Cortex of kidney (tissue), 1 donor: ENCODE results near the gene CSMD2.

Experiments used
- DNase-seq: peaks from one replicate; lab custom pipeline; 2025; lab: John Stamatoyannopoulos, UW

The CSMD2 gene

GRCh38 chr1:33753087-33753856 is 411.8 kb downstream of the CSMD2 start:
- no peak for DNase-seq

- no peak for DNase-seq
Observed at GRCh38 chr1:33745942-33746341, 419.1 kb downstream of the CSMD2 start.

- DNase-seq, result no peak
Observed at GRCh38 chr1:33743221-33743998, 421.6 kb downstream of the CSMD2 start.

GRCh38 chr1:33742663-33743062 is 422.4 kb downstream of the CSMD2 start:
- no peak for DNase-seq

- no peak for DNase-seq
Observed at GRCh38 chr1:33741749-33742148, 423.3 kb downstream of the CSMD2 start.

GRCh38 chr1:33740040-33740744 is 424.8 kb downstream of the CSMD2 start:
- DNase-seq, result no peak

GRCh38 chr1:33738976-33739375 is 426.1 kb downstream of the CSMD2 start:
- DNase-seq, result no peak

- no peak for DNase-seq
Observed at GRCh38 chr1:33738536-33738935, 426.5 kb downstream of the CSMD2 start.

GRCh38 chr1:33736496-33736895 is 428.5 kb downstream of the CSMD2 start:
- no peak for DNase-seq

GRCh38 chr1:33735624-33736023 is 429.4 kb downstream of the CSMD2 start:
- no peak for DNase-seq

- DNase-seq, result no peak
Observed at GRCh38 chr1:33727310-33727709, 437.7 kb downstream of the CSMD2 start.

- no peak for DNase-seq
Observed at GRCh38 chr1:33726274-33726804, 438.7 kb downstream of the CSMD2 start.

- no peak for DNase-seq
Observed at GRCh38 chr1:33725556-33726160, 439.4 kb downstream of the CSMD2 start.

- no peak for DNase-seq
Observed at GRCh38 chr1:33725037-33725436, 440.0 kb downstream of the CSMD2 start.

GRCh38 chr1:33724348-33724747 is 440.7 kb downstream of the CSMD2 start:
- no peak for DNase-seq

GRCh38 chr1:33723251-33723650 is 441.8 kb downstream of the CSMD2 start:
- DNase-seq, result no peak

- DNase-seq, result no peak
Observed at GRCh38 chr1:33721301-33721815, 443.7 kb downstream of the CSMD2 start.

- no peak for DNase-seq
Observed at GRCh38 chr1:33719771-33720670, 445.0 kb downstream of the CSMD2 start.

- DNase-seq, result no peak
Observed at GRCh38 chr1:33719326-33719725, 445.7 kb downstream of the CSMD2 start.

GRCh38 chr1:33718186-33718585 is 446.8 kb downstream of the CSMD2 start:
- no peak for DNase-seq
